ENCODE data around the gene PCYOX1L.

DNA sequence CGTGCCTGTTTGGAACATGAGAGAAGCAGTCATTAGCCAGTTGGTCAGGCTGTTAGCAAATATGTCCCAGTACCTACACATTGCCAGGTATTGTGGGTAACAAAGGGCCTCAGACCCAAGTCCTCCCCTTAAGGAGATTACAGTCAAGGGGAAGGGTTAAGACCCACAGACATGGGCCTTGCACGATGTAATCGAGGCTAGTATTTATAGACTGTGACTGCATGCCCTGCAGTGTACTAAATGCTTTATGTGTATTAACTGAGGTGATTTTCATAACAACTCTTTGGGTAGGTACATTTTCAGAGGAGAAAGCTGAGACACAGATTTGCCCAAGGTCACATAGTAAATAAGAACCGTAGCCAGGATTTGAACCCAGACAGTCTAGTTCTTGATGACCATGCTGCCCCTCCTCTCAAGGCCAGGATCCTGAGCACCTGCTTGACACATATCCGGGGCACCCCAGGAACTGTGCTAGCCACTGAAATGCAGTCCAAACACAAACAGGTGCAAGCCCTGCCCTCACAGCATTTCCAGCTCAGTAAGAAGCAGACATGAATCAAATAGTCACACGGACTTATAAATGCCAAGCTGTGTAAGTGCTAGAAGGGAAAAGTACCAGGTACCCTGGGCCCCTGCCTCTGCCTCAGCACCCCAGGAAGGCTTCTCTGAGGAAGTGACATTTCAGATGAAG, 44.5 kb upstream of the PCYOX1L start:
- TF ChIP-seq, protein P1, sequence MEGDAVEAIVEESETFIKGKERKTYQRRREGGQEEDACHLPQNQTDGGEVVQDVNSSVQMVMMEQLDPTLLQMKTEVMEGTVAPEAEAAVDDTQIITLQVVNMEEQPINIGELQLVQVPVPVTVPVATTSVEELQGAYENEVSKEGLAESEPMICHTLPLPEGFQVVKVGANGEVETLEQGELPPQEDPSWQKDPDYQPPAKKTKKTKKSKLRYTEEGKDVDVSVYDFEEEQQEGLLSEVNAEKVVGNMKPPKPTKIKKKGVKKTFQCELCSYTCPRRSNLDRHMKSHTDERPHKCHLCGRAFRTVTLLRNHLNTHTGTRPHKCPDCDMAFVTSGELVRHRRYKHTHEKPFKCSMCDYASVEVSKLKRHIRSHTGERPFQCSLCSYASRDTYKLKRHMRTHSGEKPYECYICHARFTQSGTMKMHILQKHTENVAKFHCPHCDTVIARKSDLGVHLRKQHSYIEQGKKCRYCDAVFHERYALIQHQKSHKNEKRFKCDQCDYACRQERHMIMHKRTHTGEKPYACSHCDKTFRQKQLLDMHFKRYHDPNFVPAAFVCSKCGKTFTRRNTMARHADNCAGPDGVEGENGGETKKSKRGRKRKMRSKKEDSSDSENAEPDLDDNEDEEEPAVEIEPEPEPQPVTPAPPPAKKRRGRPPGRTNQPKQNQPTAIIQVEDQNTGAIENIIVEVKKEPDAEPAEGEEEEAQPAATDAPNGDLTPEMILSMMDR (IDR thresholded peaks at IDR 0.05): no peak
- TF ChIP-seq POLR2AphosphoS5 (IDR thresholded peaks at IDR 0.05; ENCODE audit: low read depth, low read length): no peak
